ENCODE results near the gene RBP5.

DNA sequence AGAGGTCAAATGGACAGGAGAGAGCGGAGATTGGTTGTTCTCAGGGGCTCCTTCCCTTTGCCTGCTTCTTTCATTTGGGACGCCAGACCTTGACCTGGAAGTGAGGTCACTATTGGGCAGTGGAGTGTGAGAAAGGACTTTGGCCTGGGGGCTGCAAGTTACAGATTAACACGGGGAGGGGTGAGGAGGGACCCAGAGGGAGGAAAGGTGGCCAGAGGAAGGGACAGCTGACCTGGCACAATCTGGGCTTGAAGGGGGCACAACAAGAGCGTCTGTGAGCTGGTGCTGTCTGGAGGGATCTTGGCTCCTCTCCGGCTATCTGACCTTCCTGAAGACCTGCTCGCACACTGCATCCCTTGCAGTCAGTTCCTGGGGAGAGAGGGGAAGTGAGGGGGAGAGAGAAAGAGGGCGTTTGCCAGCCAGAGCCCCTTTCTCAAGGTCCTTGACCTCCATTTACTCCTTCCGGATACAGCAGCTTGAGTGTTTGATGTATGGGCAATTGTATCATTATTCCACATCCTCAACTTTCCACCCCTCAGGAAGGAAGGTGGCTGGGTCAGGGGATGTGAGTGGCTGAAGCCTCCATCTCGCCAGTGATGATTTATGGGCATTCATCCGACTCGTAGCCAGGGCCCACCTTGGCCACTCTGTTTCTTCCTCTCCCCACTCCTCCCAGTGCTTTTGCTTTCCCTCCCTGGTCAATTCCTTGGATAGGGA is 4.7 kb downstream of the RBP5 start:
- TF ChIP-seq, protein P1, sequence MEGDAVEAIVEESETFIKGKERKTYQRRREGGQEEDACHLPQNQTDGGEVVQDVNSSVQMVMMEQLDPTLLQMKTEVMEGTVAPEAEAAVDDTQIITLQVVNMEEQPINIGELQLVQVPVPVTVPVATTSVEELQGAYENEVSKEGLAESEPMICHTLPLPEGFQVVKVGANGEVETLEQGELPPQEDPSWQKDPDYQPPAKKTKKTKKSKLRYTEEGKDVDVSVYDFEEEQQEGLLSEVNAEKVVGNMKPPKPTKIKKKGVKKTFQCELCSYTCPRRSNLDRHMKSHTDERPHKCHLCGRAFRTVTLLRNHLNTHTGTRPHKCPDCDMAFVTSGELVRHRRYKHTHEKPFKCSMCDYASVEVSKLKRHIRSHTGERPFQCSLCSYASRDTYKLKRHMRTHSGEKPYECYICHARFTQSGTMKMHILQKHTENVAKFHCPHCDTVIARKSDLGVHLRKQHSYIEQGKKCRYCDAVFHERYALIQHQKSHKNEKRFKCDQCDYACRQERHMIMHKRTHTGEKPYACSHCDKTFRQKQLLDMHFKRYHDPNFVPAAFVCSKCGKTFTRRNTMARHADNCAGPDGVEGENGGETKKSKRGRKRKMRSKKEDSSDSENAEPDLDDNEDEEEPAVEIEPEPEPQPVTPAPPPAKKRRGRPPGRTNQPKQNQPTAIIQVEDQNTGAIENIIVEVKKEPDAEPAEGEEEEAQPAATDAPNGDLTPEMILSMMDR (IDR thresholded peaks at IDR 0.05; ENCODE audit: low read depth, low read length), result no peak
- TF ChIP-seq EZH2phosphoT487 (IDR thresholded peaks at IDR 0.05; ENCODE audit: low read depth), result no peak
